ENCODE measurements around the gene ZNF182.
"Not testable (repeated sequence)": the region's sequence is repeated elsewhere in the genome, so short reads cannot be mapped to it uniquely, and the experiment has no call there.

Gene ZNF182

DNA sequence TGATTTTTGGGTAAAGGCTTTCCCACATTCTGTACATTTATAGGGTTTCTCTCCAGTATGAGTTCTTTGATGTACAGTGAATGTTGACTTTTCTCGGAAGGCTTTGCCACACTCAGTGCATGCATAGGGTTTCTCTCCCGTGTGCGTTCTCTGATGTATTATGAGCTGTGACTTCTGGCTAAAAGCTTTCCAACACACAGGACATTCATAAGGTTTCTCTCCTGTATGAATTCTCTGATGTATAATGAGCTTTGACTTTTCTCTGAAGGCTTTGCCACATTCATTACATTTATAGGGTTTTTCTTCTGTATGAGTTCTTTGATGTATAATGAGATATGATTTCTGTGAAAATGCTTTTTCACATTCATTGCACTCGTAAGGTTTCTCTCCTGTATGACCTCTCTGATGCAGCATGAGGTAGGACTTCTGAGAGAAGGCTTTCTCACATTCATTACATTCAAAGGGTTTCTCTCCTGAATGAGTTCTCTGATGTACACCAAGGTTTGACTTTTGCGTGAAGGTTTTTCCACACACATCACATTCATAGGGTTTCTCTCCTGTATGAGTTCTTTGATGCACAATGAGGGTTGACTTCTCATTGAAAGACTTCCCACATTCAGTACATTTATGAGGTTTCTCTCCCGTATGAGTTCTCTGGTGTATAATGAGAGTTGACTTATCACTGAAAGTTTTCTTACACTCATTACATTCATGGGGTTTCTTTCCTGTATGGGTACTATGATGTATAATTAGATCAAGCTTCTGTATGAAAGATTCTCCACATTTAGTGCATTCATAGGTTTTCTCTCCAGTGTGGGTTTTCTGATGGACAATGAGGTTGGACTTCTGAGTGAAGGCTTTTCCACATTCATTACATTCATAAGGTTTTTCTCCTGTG, 27.3 kb downstream of the ZNF182 start:
- Mint-ChIP-seq H3K27ac (no peak overlapping the region), H3K4me1 (no peaks in the 10 kb centered on the region), H3K9me3 (peaks cover 80% of the 10 kb centered on the region), H3K4me3 (no peak overlapping the region), H3K27me3 (ENCODE audit: low read depth) (no peaks in the 10 kb centered on the region), H3K36me3 (ENCODE audit: low read depth) (peaks cover 95% of the 10 kb centered on the region)
- TF ChIP-seq, protein P1, sequence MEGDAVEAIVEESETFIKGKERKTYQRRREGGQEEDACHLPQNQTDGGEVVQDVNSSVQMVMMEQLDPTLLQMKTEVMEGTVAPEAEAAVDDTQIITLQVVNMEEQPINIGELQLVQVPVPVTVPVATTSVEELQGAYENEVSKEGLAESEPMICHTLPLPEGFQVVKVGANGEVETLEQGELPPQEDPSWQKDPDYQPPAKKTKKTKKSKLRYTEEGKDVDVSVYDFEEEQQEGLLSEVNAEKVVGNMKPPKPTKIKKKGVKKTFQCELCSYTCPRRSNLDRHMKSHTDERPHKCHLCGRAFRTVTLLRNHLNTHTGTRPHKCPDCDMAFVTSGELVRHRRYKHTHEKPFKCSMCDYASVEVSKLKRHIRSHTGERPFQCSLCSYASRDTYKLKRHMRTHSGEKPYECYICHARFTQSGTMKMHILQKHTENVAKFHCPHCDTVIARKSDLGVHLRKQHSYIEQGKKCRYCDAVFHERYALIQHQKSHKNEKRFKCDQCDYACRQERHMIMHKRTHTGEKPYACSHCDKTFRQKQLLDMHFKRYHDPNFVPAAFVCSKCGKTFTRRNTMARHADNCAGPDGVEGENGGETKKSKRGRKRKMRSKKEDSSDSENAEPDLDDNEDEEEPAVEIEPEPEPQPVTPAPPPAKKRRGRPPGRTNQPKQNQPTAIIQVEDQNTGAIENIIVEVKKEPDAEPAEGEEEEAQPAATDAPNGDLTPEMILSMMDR (IDR thresholded peaks at IDR 0.05; ENCODE audit: unreplicated experiment in 3 of 3): no peak

DNA sequence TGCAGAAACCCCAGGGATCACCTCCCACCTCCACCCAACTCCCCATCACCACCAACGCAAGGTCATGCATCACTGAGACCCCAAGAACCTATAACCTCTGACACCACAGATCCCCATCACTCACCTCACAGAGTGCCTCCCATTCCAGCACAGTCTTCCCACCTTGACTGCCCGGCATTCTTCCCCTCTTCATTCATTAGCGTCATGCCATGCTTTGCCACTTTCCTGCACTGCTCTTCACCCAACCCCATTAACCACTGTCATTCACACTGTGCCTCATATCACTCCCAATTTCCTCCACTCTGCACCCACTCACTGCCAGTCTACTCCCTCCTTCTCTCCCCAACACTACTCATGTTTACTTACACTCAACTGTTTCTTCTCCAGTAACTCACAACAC, 30.6 kb downstream of the ZNF182 start:
- Mint-ChIP-seq H3K27me3 (ENCODE audit: low read depth) (no peaks in the 10 kb centered on the region), H3K9me3 (peaks cover 74% of the 10 kb centered on the region), H3K4me3 (no peak overlapping the region), H3K36me3 (ENCODE audit: low read depth) (peaks cover 62% of the 10 kb centered on the region), H3K27ac (no peak overlapping the region), H3K4me1 (no peaks in the 10 kb centered on the region)
- TF ChIP-seq, protein P1 (IDR thresholded peaks at IDR 0.05; ENCODE audit: unreplicated experiment in 3 of 3): no peak

DNA sequence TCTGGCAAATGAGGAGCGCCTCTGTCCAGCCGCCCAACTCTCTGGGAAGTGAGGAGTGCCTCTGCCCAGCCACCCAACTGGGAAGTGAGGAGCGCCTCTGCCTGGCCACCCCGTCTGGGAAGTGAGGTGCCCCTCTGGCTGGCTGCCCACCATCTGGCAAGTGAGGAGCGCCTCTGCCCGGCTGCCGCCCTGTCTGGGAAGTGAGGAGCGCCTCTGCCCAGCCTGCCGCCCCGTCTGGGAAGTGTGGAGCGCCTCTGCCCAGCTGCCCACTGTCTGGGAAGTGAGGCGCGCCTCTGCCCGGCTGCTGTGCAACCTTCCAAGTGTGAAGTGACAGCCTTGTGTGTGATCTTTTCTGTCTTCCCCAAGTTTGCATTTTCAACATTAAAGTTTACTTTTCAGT, 38.3 kb downstream of the ZNF182 start:
- H3K27me3 Mint-ChIP-seq (ENCODE audit: low read depth); H3K27ac Mint-ChIP-seq; H3K4me3 Mint-ChIP-seq; H3K4me1 Mint-ChIP-seq; H3K36me3 Mint-ChIP-seq (ENCODE audit: low read depth): not testable (repeated sequence)
- peaks cover 50% of the 10 kb centered on the region for H3K9me3 Mint-ChIP-seq

DNA sequence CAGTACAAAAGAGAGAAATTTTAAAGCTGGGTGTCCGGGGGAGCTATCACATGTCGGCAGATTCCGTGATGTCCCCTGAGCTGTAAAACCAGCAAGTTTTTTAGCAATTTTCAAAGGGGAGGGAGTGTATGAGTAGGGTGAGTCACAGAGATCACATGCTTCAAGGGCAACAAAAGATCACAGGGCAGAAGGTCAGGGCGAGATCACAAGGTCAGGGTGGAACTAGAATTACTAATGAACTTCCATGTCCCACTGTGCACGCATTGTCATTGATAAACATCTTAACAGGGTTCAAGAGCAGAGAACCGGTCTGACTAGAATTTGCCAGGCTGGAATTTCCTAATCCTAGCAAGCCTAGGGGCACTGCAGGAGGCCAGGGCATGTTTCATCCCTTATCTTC, 42.0 kb downstream of the ZNF182 start:
- H3K4me1 Mint-ChIP-seq: not testable (repeated sequence)

DNA sequence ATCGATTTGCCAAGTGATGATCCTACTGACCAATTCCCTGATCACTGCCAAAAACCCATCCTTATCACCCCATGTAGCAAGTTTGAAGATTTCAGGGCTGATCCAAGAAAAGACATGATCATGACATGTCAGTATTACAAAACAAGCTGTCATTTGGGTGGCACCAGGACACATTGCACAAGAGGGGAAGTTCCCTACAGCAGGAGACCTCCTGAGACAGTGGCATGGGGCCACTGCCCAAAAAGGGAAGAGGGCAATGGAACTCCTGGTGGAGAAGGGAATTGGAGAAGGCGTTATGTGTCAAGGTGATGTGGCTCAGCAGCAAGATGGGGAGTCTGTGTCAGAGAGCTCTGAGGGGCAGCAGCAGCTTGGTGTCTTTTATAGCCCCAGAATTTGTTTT, 43.4 kb downstream of the ZNF182 start:
- Mint-ChIP-seq H3K9me3 (peaks cover 34% of the 10 kb centered on the region), H3K27me3 (ENCODE audit: low read depth) (no peaks in the 10 kb centered on the region), H3K27ac (no peak overlapping the region), H3K36me3 (ENCODE audit: low read depth) (no peaks in the 10 kb centered on the region), H3K4me3 (no peak overlapping the region), H3K4me1 (no peaks in the 10 kb centered on the region)
- TF ChIP-seq, protein P1 (IDR thresholded peaks at IDR 0.05; ENCODE audit: unreplicated experiment in 3 of 3): no peak

More for the DNA sequence above, 42.0 kb downstream of the ZNF182 start:
- H3K27ac Mint-ChIP-seq; H3K27me3 Mint-ChIP-seq (ENCODE audit: low read depth); H3K36me3 Mint-ChIP-seq (ENCODE audit: low read depth); H3K4me3 Mint-ChIP-seq: not testable (repeated sequence)
- H3K9me3 Mint-ChIP-seq: peaks cover 35% of the 10 kb centered on the region

DNA sequence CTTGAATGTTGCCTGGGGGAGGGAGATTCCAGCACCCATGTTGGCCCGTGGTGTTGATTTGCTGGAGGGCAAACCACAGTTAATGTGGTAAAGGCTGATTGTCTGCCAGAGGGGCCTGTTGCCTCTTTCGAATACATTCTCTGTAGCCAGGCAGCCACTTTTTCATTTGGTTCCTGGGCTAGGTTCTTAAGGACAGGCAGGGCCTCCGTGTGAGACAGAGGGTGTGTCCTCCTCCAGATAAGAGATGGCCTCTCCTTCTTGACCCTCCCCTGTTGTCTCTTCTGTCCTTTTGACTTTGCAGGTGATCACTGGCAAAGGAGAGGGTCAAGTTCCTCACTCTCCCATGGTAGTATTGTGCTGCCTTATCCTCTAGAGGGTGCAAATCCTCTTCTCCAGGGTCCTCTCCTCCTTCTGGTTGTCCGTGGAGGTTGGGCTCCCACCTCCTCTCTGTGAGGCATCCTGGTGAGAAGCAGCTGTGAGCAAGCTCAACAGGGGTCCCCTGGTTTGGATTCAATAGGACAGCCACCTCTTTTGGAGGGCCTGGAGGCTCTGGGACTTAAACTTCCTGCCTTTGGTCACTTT, 44.9 kb downstream of the ZNF182 start:
- Mint-ChIP-seq H3K4me1 (no peaks in the 10 kb centered on the region), H3K27me3 (ENCODE audit: low read depth) (no peaks in the 10 kb centered on the region), H3K9me3 (peaks cover 23% of the 10 kb centered on the region), H3K4me3 (no peak overlapping the region), H3K36me3 (ENCODE audit: low read depth) (no peaks in the 10 kb centered on the region), H3K27ac (no peak overlapping the region)
- TF ChIP-seq, protein P1 (IDR thresholded peaks at IDR 0.05; ENCODE audit: unreplicated experiment in 3 of 3): no peak

DNA sequence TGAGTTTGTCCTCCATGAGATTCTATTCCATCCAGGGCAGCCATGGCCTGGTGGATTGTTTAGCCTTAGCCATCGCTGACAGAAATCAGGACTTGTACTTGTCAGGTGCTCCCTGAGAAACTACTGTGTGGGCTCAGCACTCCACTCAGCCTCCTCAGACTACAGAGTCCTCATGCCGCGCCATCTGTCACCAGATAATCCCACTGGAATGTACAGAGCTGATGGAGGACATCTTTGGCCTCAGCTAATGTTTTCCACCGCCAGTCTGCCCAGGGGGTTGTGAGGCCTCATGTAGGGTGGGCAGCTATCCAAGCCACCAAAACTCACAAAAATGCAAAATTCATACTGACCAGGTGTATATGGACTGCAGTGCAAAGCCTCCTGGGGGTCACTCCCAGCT, 45.6 kb downstream of the ZNF182 start:
- H3K36me3 Mint-ChIP-seq (ENCODE audit: low read depth); H3K27me3 Mint-ChIP-seq (ENCODE audit: low read depth); H3K4me1 Mint-ChIP-seq; H3K4me3 Mint-ChIP-seq; H3K27ac Mint-ChIP-seq: not testable (repeated sequence)
- peaks cover 26% of the 10 kb centered on the region for H3K9me3 Mint-ChIP-seq

Data from nephron (organoid).